HCT116 (cell line): Measurements from ENCODE around the gene CRHR1. TPM values are rescaled to one million over a fixed set of nuclear protein-coding genes. Genes with fewer than 3 reads are reported as not detected.
A peak's percentile ranks its signal among the peaks of the same experiment; 100 is the strongest.

ENCODE experiments used
- ATAC-seq: fragments of 200-7000 bp; cut with Tn5 transposase; 2 replicates; pipeline ENCODE4 v1.9.1; 2020; ENCODE audit warnings: mild to moderate bottlenecking, moderate library complexity
- BruUV-seq: library from RNA; stranded (reverse); fragments of 400-500 nt; replicated peaks from 2 replicates; lab custom pipeline; 2021; lab: Mats Ljungman, UMichigan
- CTCF ChIA-PET: fragments of 300-600 bp; sonication (Branson Sonifier 250); formaldehyde crosslinking; loops from one replicate; lab custom pipeline; 2021; ENCODE audit warnings: antibody characterized with exemption; lab: Charles Lee
- POLR2A ChIA-PET: fragments of 300-600, 350-600 bp; sonication (Branson Sonifier 250); formaldehyde crosslinking; loops from one replicate; lab custom pipeline; 2021; ENCODE audit warnings: antibody characterized with exemption; lab: Charles Lee
- RAD21 ChIA-PET, 2 experiments: fragments of 300-600 bp; sonication (Branson Sonifier 250); formaldehyde crosslinking; loops; one replicate each; lab custom pipeline; 2023; ENCODE audit warnings: low total read pairs in 2 of 2; ENCODE audit not compliant: uncharacterized antibody in 2 of 2, unreplicated experiment in 2 of 2, low non-redundant PET in 1 of 2; lab: Charles Lee
- DNase-seq: peaks from one replicate; pipeline ENCODE4 v3.0.0-alpha.2; 2010; ENCODE audit warnings: low read depth, low spot score
- H2AFZ ChIP-seq: fragments of 200-600 bp; shearing (Covaris generic), sonication (generic); 2 replicates; pipeline ENCODE4 v1.6.1; 2017; ENCODE audit warnings: low read depth, mixed run types, mixed read lengths, antibody characterized with exemption, low read length; ENCODE audit not compliant: poor library complexity, severe bottlenecking
- H3K27ac ChIP-seq: 2 replicates; pipeline ENCODE4 v1.5.1; 2012; ENCODE audit warnings: low read depth, low read length
- H3K27me3 ChIP-seq: fragments of 200-600 bp; sonication (generic); 2 replicates; pipeline ENCODE4 v1.6.1; 2016; ENCODE audit warnings: mixed run types, low read length, mixed read lengths; ENCODE audit not compliant: insufficient read depth
- H3K36me3 ChIP-seq, 2 experiments: fragments of 200-500 bp in 1 of 2; fragments of 200-600 bp in 1 of 2; sonication (Bioruptor generic) in 1 of 2; sonication (generic) in 1 of 2; 2 replicates each; pipeline versions ENCODE4 v1.5.1 to v1.6.1; 2014 to 2016; ENCODE audit warnings: low read length in 2 of 2, inconsistent platforms in 1 of 2, mixed read lengths in 1 of 2, mixed run types in 1 of 2; ENCODE audit not compliant: insufficient read depth in 2 of 2, control insufficient read depth in 1 of 2
- H3K4me1 ChIP-seq, 2 experiments: fragments of 200-600 bp in 1 of 2; sonication (generic) in 1 of 2; 2 replicates each; pipeline versions ENCODE4 v1.5.1 to v1.6.1; 2012 to 2017; ENCODE audit warnings: low read length in 2 of 2, inconsistent platforms in 1 of 2, mild to moderate bottlenecking in 1 of 2, mixed read lengths in 1 of 2, mixed run types in 1 of 2, moderate library complexity in 1 of 2; ENCODE audit not compliant: insufficient read depth in 2 of 2, control insufficient read depth in 1 of 2
- H3K4me2 ChIP-seq: fragments of 200-600 bp; sonication (generic); 2 replicates; pipeline ENCODE4 v1.6.1; 2017; ENCODE audit warnings: mixed run types, low read length, mixed read lengths
- H3K4me3 ChIP-seq, 2 experiments: fragments of 200-600 bp in 1 of 2; sonication (generic) in 1 of 2; replicated peaks in 1 of 2; 2 replicates each; pipeline ENCODE4 v1.5.1; 2011 to 2016; ENCODE audit warnings: low read length in 2 of 2, control low read depth in 1 of 2, low read depth in 1 of 2, mild to moderate bottlenecking in 1 of 2, mixed read lengths in 1 of 2, mixed run types in 1 of 2
- H3K79me2 ChIP-seq: fragments of 200-600 bp; sonication (generic); 2 replicates; pipeline ENCODE4 v1.6.1; 2017; ENCODE audit warnings: mild to moderate bottlenecking, mixed run types, low read length, moderate library complexity, mixed read lengths; ENCODE audit not compliant: insufficient read depth
- H3K9ac ChIP-seq: fragments of 200-600 bp; sonication (generic); 2 replicates; pipeline ENCODE4 v1.6.1; 2016; ENCODE audit warnings: low read length, mixed read lengths
- H3K9me2 ChIP-seq: fragments of 200-600 bp; sonication (generic), shearing (Covaris generic); 2 replicates; pipeline ENCODE4 v1.6.1; 2017; ENCODE audit warnings: mixed run types, mild to moderate bottlenecking, moderate library complexity; ENCODE audit not compliant: insufficient read depth
- H3K9me3 ChIP-seq, 2 experiments: fragments of 200-500 bp in 1 of 2; fragments of 200-600 bp in 1 of 2; sonication (Bioruptor generic) in 1 of 2; sonication (generic) in 1 of 2; 2 replicates each; pipeline ENCODE4 v1.6.1; 2014 to 2017; ENCODE audit warnings: low read length in 2 of 2, mixed read lengths in 2 of 2, inconsistent platforms in 1 of 2, low read depth in 1 of 2, mild to moderate bottlenecking in 1 of 2, mixed run types in 1 of 2, moderate library complexity in 1 of 2; ENCODE audit not compliant: control insufficient read depth in 1 of 2, insufficient read depth in 1 of 2
- H4K20me1 ChIP-seq: fragments of 200-600 bp; sonication (generic), shearing (Covaris generic); 2 replicates; pipeline ENCODE4 v1.6.1; 2017; ENCODE audit warnings: mixed run types, mild to moderate bottlenecking, moderate library complexity; ENCODE audit not compliant: insufficient read depth
- ATF3 ChIP-seq: IDR thresholded peaks from 2 replicates; pipeline ENCODE4 v1.6.1; 2012
- CBX3 ChIP-seq: IDR thresholded peaks from 2 replicates; pipeline ENCODE4 v1.6.1; 2012; ENCODE audit warnings: low read depth
- EZH2 ChIP-seq: fragments of 200-600 bp; sonication (generic); IDR thresholded peaks from 2 replicates; pipeline ENCODE4 v1.6.1; 2017; ENCODE audit warnings: antibody characterized with exemption, mixed run types
- EZH2phosphoT487 ChIP-seq: fragments of 200-600 bp; IDR thresholded peaks from 2 replicates; pipeline ENCODE4 v1.6.1; 2018; ENCODE audit warnings: antibody characterized with exemption, borderline replicate concordance
- FOSL1 ChIP-seq: IDR thresholded peaks from 2 replicates; pipeline ENCODE4 v1.6.1; 2012; ENCODE audit warnings: low read depth
- SRF ChIP-seq: IDR thresholded peaks from 2 replicates; pipeline ENCODE4 v1.6.1; 2012; ENCODE audit warnings: low read depth
- TCF7L2 ChIP-seq: IDR thresholded peaks from 2 replicates; pipeline ENCODE4 v1.7.0; 2011; ENCODE audit warnings: borderline replicate concordance, inconsistent platforms; ENCODE audit not compliant: insufficient read depth, insufficient read length; ENCODE audit errors: extremely low read depth
- intact Hi-C: fragments of 100-400 bp; cut with micrococcal nuclease; formaldehyde crosslinking; loops from 2 replicates; pipeline ENCODE4 v1.10.0; 2022
- total RNA-seq: library from RNA; stranded (reverse); gene quantifications from one replicate; pipeline ENCODE4 v1.2.1, GENCODE V29; 2021; ENCODE audit not compliant: unreplicated experiment
- TF ChIP-seq, protein P1 (sequence below), 3 experiments: fragments of 200-600 bp in 1 of 3; sonication (generic) in 1 of 3; IDR thresholded peaks in 2 of 3; conservative IDR thresholded peaks in 1 of 3; 2 replicates each; pipeline ENCODE4 v1.5.1; 2012 to 2017; ENCODE audit warnings: low read depth in 2 of 3, low read length in 2 of 3, antibody characterized with exemption in 1 of 3, borderline replicate concordance in 1 of 3, control low read depth in 1 of 3, mild to moderate bottlenecking in 1 of 3, mixed read lengths in 1 of 3, mixed run types in 1 of 3, moderate library complexity in 1 of 3; ENCODE audit not compliant: insufficient read depth in 1 of 3
- TF ChIP-seq, protein P2 (sequence below): IDR thresholded peaks from 2 replicates; pipeline ENCODE4 v1.6.1; 2011; ENCODE audit warnings: mild to moderate bottlenecking, low read length, moderate library complexity; ENCODE audit not compliant: insufficient replicate concordance; ENCODE audit errors: extremely low read depth

The CRHR1 gene
- total RNA-seq, 1 experiment from 2014 or later, result 0.12 TPM

- no peaks in the 10 kb centered on the region for H3K9me2 ChIP-seq
- no peaks in the 10 kb centered on the region for H3K36me3 ChIP-seq
- no peaks in the 10 kb centered on the region for H3K9me3 ChIP-seq
- no TSS peak for BruUV-seq
- H4K20me1 ChIP-seq, result no peaks in the 10 kb centered on the region
- H3K27ac ChIP-seq, result no peak overlapping the region
- POLR2A ChIA-PET, result no interaction called here
- H3K79me2 ChIP-seq, result no peaks in the 10 kb centered on the region
- H2AFZ ChIP-seq, result no peak overlapping the region
- TF ChIP-seq ATF3, result no peak
- no peak for TF ChIP-seq SRF
- no peak for TF ChIP-seq TCF7L2
- CTCF ChIA-PET, result interaction anchor here (1.0 to 2.2 kb wide), 3 partner anchors 24 to 188 kb away, joined by 3 to 7 read pairs (median 5); no protein-coding TSS in a partner anchor
- DNase-seq, result no peak
- no peak for ATAC-seq
- intact Hi-C loops, result no loop called here
- no peak overlapping the region for H3K9ac ChIP-seq
- RAD21 ChIA-PET, result no interaction called here
- no peak overlapping the region for H3K4me2 ChIP-seq
- no peak overlapping the region for H3K4me3 ChIP-seq
- H3K27me3 ChIP-seq, result no peaks in the 10 kb centered on the region
- H3K4me1 ChIP-seq, result peaks cover 0 to 9% of the 10 kb centered on the region in 2 experiments; a peak in 2 of 4 replicates
These were observed 44.1 kb downstream of the CRHR1 start for GRCh38 chr17:45828171-45828570.

GRCh38 chr17:45828582-45829133, 44.5 kb downstream of the CRHR1 start:
- intact Hi-C loops, result no loop called here
- Histone ChIP-seq H3K4me3 (no peak overlapping the region), H3K27me3 (no peaks in the 10 kb centered on the region), H3K27ac (no peak overlapping the region), H3K9me2 (no peaks in the 10 kb centered on the region), H3K79me2 (no peaks in the 10 kb centered on the region), H3K9me3 (no peaks in the 10 kb centered on the region), H4K20me1 (no peaks in the 10 kb centered on the region), H3K4me1 (peaks cover 0 to 7% of the 10 kb centered on the region in 2 experiments; a peak in 2 of 4 replicates), H3K9ac (no peak overlapping the region), H3K4me2 (no peak overlapping the region), H3K36me3 (no peaks in the 10 kb centered on the region), H2AFZ (no peak overlapping the region)
- POLR2A ChIA-PET, result no interaction called here
- TF ChIP-seq, protein P1, sequence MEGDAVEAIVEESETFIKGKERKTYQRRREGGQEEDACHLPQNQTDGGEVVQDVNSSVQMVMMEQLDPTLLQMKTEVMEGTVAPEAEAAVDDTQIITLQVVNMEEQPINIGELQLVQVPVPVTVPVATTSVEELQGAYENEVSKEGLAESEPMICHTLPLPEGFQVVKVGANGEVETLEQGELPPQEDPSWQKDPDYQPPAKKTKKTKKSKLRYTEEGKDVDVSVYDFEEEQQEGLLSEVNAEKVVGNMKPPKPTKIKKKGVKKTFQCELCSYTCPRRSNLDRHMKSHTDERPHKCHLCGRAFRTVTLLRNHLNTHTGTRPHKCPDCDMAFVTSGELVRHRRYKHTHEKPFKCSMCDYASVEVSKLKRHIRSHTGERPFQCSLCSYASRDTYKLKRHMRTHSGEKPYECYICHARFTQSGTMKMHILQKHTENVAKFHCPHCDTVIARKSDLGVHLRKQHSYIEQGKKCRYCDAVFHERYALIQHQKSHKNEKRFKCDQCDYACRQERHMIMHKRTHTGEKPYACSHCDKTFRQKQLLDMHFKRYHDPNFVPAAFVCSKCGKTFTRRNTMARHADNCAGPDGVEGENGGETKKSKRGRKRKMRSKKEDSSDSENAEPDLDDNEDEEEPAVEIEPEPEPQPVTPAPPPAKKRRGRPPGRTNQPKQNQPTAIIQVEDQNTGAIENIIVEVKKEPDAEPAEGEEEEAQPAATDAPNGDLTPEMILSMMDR (IDR thresholded peaks at IDR 0.05 in 2 of 3, conservative IDR thresholded peaks at IDR 0.05 in 1 of 3; ENCODE audit: borderline replicate concordance in 1 of 3, insufficient read depth in 1 of 3, low read depth in 2 of 3, low read length in 2 of 3), result peak in 2 of 3 experiments; percentile 5 to 26; a peak in 1 of 6 replicates
- TF ChIP-seq TCF7L2 (no peak), CBX3 (no peak), EZH2 (no peak), EZH2phosphoT487 (no peak), ATF3 (no peak), FOSL1 (no peak)
- TF ChIP-seq, protein P2, sequence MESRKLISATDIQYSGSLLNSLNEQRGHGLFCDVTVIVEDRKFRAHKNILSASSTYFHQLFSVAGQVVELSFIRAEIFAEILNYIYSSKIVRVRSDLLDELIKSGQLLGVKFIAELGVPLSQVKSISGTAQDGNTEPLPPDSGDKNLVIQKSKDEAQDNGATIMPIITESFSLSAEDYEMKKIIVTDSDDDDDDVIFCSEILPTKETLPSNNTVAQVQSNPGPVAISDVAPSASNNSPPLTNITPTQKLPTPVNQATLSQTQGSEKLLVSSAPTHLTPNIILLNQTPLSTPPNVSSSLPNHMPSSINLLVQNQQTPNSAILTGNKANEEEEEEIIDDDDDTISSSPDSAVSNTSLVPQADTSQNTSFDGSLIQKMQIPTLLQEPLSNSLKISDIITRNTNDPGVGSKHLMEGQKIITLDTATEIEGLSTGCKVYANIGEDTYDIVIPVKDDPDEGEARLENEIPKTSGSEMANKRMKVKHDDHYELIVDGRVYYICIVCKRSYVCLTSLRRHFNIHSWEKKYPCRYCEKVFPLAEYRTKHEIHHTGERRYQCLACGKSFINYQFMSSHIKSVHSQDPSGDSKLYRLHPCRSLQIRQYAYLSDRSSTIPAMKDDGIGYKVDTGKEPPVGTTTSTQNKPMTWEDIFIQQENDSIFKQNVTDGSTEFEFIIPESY, result no peak
- DNase-seq (no peak), ATAC-seq (0 out of 2 replicates have a peak, but pooled peaks have one; percentile 28)
- RAD21 ChIA-PET, result no interaction called here
- CTCF ChIA-PET, result interaction anchor here (1.9 kb wide), 1 partner anchor 24 kb away, joined by 5 read pairs; no protein-coding TSS in a partner anchor
- BruUV-seq, result no TSS peak
